Sciatic nerve (tissue), 2 donors: ENCODE measurements around the gene NR2E1. TPM values are rescaled to one million over a fixed set of nuclear protein-coding genes. Genes with fewer than 3 reads are reported as not detected.

Experiments
- ATAC-seq: fragments of 200-7000 bp; cut with Tn5 transposase; one replicate; pipeline ENCODE4 v1.9.1; 2020; ENCODE audit warnings: mild to moderate bottlenecking, moderate library complexity
- DNase-seq: peaks from one replicate; pipeline ENCODE4 v3.0.0-alpha.2; 2020; ENCODE audit warnings: low spot score
- intact Hi-C: fragments of 100-400 bp; cut with DNase I; formaldehyde crosslinking; loops from one replicate; pipeline ENCODE4 v1.14.2; 2022
- total RNA-seq: library from RNA; stranded (reverse); fragmentation: NEBNext Ultra II Directional; extraction: Animal tissue kit (Norgen Biotek cat#: 25700); gene quantifications from one replicate; pipeline ENCODE4 v1.2.1, GENCODE V29; 2021
- donor health status: DM: no; HTN: no; CAD: no.
- donor health status: DM: no; HTN: no; CAD: no.

NR2E1 gene
- total RNA-seq, 1 donor from 2014 or later, result not detected

DNA sequence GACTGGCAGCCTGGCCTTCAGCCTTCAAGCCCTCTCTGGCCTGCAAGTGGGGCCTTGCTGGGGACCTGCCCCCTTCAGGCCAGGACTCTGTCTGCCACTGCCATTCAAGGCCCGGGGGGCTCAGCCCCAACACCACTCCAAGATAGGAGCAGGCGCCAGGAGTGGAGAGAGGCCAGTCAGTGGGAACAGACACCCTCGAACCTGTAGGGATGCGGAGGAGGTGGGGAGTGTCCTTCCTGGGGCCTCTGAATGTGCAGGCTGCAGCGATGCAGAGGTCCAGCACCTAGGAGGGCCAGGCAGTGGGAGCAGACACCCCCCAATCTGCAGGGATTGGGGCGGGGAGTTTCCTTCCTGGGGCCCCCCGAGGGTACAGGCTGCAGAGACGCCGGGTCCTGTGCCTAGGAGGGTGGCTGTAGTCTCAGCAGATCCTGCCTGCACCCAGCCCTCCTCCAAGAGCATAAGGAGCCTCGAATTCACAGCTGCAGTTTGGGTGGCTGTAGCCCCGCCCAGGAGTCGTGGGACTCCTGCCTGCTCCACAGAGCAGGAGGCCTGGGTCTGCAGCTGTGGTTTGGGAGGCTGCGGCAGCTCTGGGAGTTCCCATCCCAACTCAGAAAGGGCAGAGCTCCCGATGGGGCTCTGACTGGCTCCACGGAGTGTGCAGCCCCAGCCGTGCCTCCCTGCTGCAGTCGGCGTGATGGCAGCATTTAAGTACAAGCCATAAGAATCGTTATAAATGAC lies 33.1 kb downstream of the NR2E1 start:
- no peak for DNase-seq
- ATAC-seq, result no peak
- intact Hi-C loops, result no loop called here

DNA sequence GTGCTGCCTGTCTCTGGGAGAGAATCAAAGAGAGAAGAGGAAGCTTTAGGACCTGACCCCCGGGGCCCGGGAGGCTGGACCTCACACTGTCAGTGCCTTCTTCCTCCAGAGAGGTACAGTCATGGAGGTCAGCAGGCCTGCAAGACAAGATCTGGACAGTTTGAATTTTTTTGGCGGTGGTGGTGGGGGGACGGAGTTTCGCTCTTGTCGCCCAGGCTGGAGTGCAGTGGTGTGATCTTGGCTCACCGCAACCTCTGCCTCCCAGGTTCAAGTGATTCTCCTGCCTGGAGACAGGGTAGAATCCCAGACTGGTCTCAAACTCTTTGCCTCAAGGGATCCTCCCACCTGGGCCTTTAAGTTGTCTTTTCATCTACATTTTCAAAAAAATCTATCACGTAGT lies 34.4 kb downstream of the NR2E1 start:
- intact Hi-C loops, result no loop called here
- DNase-seq (no peak), ATAC-seq (no peak)

DNA sequence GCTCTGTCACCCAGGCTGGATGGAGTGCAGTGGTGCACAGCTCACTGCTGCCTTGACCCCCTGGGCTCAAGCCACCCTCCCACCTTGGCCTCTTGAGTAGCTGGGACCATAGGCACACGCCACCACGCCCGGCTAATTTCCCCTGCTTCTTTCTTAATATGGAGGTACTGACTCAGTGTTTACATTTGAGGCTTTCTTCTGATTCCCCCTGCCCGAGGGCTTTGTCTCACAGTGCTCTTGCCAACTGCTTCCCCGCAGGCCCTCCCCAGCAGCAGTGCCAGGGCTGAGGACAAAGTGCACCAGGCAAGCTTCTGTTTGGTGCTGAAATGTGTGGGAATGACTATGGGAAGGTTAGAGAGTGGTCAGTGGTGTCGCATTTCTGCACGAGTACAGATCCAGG lies 34.8 kb downstream of the NR2E1 start:
- DNase-seq (no peak), ATAC-seq (no peak)
- intact Hi-C loops, result no loop called here

DNA sequence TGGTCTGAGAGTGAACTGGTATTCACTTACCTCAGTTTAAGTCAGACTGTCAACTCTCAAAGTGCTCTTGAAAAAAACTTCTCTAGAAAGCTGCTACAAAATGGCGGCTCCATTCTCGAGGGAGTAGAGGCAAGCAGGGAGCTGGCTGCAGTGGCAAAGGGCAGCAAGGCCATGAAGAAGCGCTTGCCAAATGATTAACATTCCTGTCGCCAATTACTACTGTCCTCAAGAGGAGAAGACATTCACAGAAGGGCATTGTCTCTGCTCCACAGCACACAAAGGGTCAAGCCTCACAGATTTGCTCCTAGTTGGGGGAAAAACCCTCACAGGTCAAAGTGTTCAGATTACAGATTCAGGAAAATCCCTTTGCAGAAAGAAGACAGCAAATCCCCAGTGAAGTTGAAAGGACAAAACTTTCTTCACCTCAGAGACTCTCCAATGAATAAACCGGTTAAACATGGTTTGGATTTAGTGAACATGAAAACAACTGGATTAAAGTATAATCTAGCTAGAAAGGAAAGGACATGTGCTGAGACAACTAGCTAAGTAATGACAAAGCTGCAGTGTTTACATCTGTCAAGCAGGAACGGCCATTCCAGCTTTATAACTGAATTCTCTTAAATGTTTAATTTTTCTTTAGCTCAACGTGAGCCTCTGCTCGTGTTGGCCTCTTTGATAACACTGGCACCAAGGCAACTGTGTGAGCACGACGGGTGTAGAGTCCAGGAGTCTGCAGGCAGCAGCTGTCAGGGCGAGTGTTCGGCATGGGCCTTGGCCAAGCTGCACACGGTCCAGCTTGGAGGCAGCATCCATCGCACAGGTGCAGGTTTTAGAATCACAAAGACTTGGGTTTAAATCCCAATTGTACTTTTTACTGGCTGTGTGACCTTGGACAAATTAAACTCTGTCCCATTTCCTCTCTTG lies 37.6 kb downstream of the NR2E1 start:
- ATAC-seq, result no peak
- DNase-seq, result no peak
- intact Hi-C loops, result no loop called here

DNA sequence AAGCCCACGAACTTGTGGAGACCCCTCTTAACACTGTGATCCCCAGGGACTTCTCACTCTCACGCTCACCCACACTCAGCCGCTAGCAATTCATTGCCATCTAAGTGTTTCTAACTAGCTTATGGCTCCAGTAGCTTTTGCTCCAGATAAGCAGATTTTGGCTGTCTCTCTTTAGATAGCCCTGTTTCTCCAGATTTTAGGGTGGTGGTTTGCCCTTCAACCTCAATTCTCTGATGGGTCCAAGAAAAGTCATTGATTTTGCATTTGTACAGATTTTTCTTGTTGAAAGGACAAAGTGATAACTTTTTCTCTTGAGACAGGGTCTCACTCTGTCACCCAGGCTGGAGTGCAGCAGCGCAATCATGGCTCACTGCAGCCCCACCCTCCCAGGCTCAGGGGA lies 41.2 kb downstream of the NR2E1 start:
- intact Hi-C loops, result no loop called here
- no peak for ATAC-seq
- DNase-seq, result no peak

DNA sequence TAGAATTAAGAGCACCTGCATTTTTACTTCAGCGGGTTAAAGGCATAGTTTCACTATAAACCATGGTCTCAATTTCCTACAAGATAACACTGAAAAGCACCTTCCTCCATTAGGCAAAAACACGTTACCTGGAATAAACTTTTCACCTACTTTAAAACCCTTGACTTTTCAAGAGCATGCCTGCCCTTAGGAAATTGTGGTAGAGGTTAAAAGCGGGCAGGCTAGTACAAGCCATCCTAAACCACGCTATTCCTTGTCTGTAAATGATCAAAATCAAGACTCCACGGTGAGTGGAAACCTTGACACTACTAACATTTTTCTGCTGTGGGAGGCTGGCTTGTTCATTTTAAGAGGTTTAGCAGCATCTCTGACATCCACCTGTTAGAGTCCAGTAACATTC lies 43.9 kb downstream of the NR2E1 start:
- intact Hi-C loops, result no loop called here
- DNase-seq (no peak), ATAC-seq (no peak)

DNA sequence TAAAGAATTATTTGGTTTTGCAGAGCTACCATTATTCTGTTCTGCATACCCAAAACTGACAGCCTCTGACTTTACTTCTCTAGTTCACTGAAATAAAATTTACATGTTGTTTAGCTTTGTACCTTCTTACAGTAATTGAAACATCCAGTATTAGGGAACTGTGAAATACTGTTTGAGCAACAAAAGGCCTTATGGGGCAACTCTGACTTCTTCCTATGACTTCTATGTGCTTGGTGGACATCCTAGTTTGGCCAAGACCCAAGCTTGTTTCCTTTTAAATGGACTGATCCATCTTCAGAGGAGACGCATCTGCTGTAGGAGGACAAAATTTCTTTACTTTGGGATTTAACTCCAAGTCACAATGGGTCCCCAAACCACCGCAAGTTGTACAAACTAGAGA lies 44.7 kb downstream of the NR2E1 start:
- ATAC-seq (no peak), DNase-seq (no peak)
- intact Hi-C loops, result no loop called here

DNA sequence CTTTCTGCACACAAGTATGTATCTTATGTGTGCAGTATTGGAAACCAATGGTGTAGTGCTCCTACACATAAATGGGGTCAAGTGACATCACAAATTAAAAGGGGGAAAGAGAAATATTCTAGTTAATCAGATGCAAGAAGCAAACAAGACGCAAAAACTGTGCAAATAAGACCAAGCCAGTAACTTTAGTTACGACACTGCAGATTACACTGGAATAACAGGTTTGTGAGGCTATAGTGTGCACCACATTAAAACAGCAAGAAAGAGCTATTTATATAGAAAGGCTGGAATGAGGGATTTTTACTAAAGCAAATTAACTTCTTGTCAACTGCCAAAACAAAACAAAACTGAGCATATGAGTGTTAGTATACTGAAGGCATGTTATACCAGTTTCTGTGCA lies 45.8 kb downstream of the NR2E1 start:
- DNase-seq (no peak), ATAC-seq (no peak)
- intact Hi-C loops, result no loop called here

DNA sequence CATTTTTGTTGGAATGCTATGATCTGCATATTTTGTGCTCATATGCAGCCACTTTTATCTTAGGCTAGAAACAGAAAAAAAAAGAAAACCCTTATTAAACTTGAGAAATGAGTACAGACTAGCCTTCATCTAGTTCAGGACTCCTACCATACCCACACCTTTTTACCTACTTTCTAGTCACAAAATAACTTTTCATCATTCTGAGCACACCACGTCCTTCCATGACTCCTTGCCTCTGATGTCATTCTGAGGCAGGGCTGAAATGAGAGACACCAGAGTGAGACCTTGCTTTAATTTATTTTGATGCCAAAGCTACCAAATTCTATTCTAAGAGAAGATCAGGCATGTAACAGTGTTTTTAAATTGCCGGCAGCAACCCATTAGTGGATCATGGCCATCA lies 56.2 kb downstream of the NR2E1 start:
- no peak for DNase-seq
- intact Hi-C loops, result no loop called here
- no peak for ATAC-seq

DNA sequence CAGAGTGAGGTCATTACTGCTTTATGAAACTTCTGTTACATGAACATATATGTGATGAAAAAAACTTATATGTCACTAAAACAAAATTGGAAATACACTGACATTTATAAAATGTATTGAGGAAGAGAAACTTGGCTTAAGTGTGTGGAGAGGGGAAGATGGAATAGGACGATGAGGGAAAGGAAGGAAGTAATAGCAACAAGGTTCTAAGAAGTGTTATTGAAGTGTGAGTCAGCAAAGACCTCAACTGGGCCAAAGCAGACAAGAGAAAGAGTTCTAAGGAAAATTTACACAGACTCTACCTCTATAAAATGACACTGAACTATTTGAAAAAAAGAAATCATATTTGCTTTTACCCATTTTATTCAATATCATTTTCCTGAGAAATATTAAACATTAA lies 56.7 kb downstream of the NR2E1 start:
- intact Hi-C loops, result no loop called here
- DNase-seq (no peak), ATAC-seq (no peak)

DNA sequence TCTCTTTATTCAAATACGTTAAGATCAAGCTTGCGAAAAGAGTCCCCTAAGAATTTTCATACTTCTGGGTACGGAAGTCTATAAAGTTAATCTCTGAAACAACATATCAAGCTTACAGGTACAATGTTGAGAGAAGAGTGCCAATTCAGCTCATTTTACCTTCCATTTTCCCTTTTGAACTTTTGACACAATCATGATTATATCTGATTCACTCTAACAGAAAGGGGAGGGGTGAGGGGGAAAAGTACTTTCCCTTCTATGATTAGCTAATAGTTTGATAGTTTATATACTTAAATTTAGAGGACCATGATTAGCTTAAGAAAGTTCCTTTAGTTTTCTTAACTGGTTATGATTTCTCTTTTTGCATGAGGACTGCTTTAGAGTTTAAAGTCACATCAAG lies 61.5 kb downstream of the NR2E1 start:
- intact Hi-C loops, result no loop called here
- ATAC-seq, result no peak
- no peak for DNase-seq

DNA sequence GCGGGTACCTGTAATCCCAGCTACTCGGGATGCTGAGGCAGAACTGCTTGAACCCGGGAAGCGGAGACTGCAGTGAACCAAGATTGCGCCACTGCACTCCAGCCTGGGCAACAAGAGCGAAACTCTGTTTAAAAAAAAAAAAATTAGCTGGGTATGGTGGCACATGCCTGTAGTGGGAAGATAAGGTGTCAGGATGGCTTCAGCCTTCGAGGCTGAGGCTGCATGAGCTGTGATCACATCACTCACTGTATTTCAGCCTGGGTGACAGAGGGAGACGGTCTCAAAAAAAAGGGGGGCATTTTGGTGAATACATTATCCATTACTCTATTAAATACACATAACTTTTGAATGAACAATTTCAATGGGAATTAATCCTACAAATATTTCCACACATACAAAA lies 62.6 kb downstream of the NR2E1 start:
- intact Hi-C loops, result no loop called here
- DNase-seq, result no peak
- ATAC-seq, result no peak

DNA sequence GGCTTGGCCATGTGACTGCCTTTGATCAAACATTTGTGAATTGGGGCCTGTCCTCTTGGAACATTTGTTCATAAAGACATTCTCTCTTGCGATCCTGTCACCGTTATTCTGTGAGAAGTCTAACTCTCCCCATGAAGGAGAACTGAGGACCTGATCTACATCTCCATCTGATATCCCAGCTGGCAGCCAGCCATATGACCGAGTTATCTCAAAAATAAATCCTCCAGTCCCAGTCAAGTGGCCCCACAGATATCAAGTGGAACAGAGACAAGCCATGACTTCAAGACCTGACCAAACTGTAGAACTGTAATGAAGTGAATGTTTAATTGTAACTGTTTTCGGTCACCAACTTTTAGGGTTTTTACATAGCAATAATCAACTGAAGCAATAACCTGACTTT lies 69.3 kb downstream of the NR2E1 start:
- ATAC-seq (no peak), DNase-seq (no peak)
- intact Hi-C loops, result no loop called here

DNA sequence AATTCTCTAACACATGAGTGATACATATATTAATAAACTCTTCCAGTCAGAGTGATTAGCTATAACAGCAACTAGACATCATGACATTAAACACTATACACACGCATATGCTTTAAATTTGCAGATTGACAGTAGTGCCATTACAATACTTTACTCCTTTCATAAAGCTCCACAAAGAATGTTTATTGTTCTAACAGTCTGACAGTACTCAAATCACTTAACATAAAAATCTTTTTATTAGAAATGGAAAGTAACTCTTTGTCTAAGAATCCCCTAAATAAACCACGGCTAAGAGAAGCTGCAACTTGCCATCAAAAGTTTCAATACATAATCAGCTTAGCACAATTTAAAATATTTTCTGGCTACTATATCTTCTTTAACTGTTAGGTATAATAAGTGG lies 71.0 kb downstream of the NR2E1 start:
- intact Hi-C loops, result no loop called here
- DNase-seq (no peak), ATAC-seq (no peak)

DNA sequence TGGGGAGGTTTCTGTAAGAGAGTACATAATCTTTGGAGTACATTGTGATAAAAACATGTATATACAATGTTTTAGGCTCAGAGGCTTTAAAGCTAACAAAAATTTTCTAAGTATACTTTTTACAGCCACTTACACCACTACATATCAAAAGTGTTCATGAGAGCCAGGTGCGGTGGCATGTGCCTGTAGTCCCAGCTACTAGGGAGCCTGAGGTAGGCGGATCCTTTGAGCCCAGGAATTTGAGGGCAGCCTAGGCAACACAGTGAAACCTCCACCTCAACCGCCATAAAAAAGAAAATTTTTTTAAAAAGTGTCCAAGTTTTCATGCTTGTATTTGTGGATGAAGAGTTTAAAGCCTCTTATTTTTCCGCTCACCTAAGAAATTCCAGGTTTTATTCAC lies 72.5 kb downstream of the NR2E1 start:
- DNase-seq (no peak), ATAC-seq (no peak)
- intact Hi-C loops, result no loop called here

Other genes starting within 250 kb of the NR2E1 start
- 135 TPM for gene SEC63, start 207.8 kb upstream of the NR2E1 start, total RNA-seq
- gene OSTM1, start 91.3 kb upstream of the NR2E1 start, total RNA-seq, result 43.2 TPM
- 145 TPM for gene SNX3, start 95.0 kb downstream of the NR2E1 start, total RNA-seq
- gene AFG1L, start 129.0 kb downstream of the NR2E1 start, total RNA-seq, result 8.8 TPM